H9 (cell line): ENCODE data around the gene KLF17. TPM values are rescaled to one million over a fixed set of nuclear protein-coding genes. Genes with fewer than 3 reads are reported as not detected.

Experiments
- DNase-seq: peaks from one replicate; pipeline ENCODE4 v3.0.0-alpha.2; 2017
- H2AFZ ChIP-seq: one replicate; pipeline ENCODE4 v1.6.1; 2013; ENCODE audit warnings: mild to moderate bottlenecking, low read length, control low read depth, moderate library complexity
- H2AK5ac ChIP-seq: 2 replicates; pipeline ENCODE4 v1.6.1; 2013; ENCODE audit warnings: low read length, control low read depth, mixed read lengths; ENCODE audit not compliant: insufficient read length
- H2BK120ac ChIP-seq: one replicate; pipeline ENCODE4 v1.6.1; 2013; ENCODE audit warnings: low read depth, mild to moderate bottlenecking, low read length, control low read depth, inconsistent platforms; ENCODE audit not compliant: poor library complexity, severe bottlenecking
- H2BK12ac ChIP-seq: 2 replicates; pipeline ENCODE4 v1.6.1; 2013; ENCODE audit warnings: low read length, control low read depth, mixed read lengths, low read depth; ENCODE audit not compliant: insufficient read length
- H2BK15ac ChIP-seq: 2 replicates; pipeline ENCODE4 v1.6.1; 2013; ENCODE audit warnings: low read depth, low read length, control low read depth
- H2BK20ac ChIP-seq: one replicate; pipeline ENCODE4 v1.6.1; 2013; ENCODE audit warnings: low read depth, mild to moderate bottlenecking, low read length, control low read depth, inconsistent platforms; ENCODE audit not compliant: poor library complexity, severe bottlenecking
- H2BK5ac ChIP-seq: 2 replicates; pipeline ENCODE4 v1.6.1; 2013; ENCODE audit warnings: low read length, control low read depth, mixed read lengths; ENCODE audit not compliant: insufficient read length
- H3K14ac ChIP-seq: 2 replicates; pipeline ENCODE4 v1.6.1; 2013; ENCODE audit warnings: low read length, control low read depth; ENCODE audit not compliant: insufficient read depth
- H3K18ac ChIP-seq: 2 replicates; pipeline ENCODE4 v1.6.1; 2013; ENCODE audit warnings: low read depth, mild to moderate bottlenecking, mixed read lengths, low read length, control low read depth; ENCODE audit not compliant: insufficient read length
- H3K23ac ChIP-seq: 2 replicates; pipeline ENCODE4 v1.6.1; 2013; ENCODE audit warnings: low read length, control low read depth, mixed read lengths, low read depth; ENCODE audit not compliant: insufficient read length
- H3K23me2 ChIP-seq: 2 replicates; pipeline ENCODE4 v1.6.1; 2013; ENCODE audit warnings: low read depth, mild to moderate bottlenecking, mixed read lengths, low read length, control low read depth; ENCODE audit not compliant: insufficient read length, poor library complexity, severe bottlenecking
- H3K27ac ChIP-seq: 2 replicates; pipeline ENCODE4 v1.5.1; 2013; ENCODE audit warnings: low read length, control low read depth, mixed read lengths, low read depth; ENCODE audit not compliant: insufficient read length
- H3K27me3 ChIP-seq: 2 replicates; pipeline ENCODE4 v1.6.1; 2013; ENCODE audit warnings: low read length, control low read depth, inconsistent platforms; ENCODE audit not compliant: insufficient read depth
- H3K4ac ChIP-seq: 2 replicates; pipeline ENCODE4 v1.6.1; 2013; ENCODE audit warnings: low read depth, mild to moderate bottlenecking, control low read depth, inconsistent platforms, low read length, moderate library complexity
- H3K4me1 ChIP-seq: 2 replicates; pipeline ENCODE4 v1.6.1; 2013; ENCODE audit warnings: low read length, control low read depth, inconsistent platforms; ENCODE audit not compliant: insufficient read depth
- H3K4me2 ChIP-seq: 2 replicates; pipeline ENCODE4 v1.6.1; 2013; ENCODE audit warnings: low read length, control low read depth, mixed read lengths; ENCODE audit not compliant: insufficient read length, insufficient read depth
- H3K56ac ChIP-seq: 2 replicates; pipeline ENCODE4 v1.6.1; 2013; ENCODE audit warnings: low read depth, mild to moderate bottlenecking, mixed read lengths, low read length, control low read depth; ENCODE audit not compliant: insufficient read length
- H3K79me1 ChIP-seq: 2 replicates; pipeline ENCODE4 v1.6.1; 2013; ENCODE audit warnings: low read depth, mild to moderate bottlenecking, moderate library complexity, low read length, control low read depth, inconsistent platforms; ENCODE audit not compliant: insufficient read depth, poor library complexity, severe bottlenecking
- H3K79me2 ChIP-seq: 2 replicates; pipeline ENCODE4 v1.6.1; 2013; ENCODE audit warnings: low read length, control low read depth, inconsistent platforms; ENCODE audit not compliant: insufficient read depth
- H3K9ac ChIP-seq: 2 replicates; pipeline ENCODE4 v1.6.1; 2013; ENCODE audit warnings: low read length, control low read depth, mixed read lengths; ENCODE audit not compliant: insufficient read length; ENCODE audit errors: extremely low read depth
- H3K9me3 ChIP-seq: one replicate; pipeline ENCODE4 v1.6.1; 2013; ENCODE audit warnings: low read depth, low read length, inconsistent platforms; ENCODE audit not compliant: control insufficient read depth
- H3T11ph ChIP-seq: one replicate; pipeline ENCODE4 v1.6.1; 2013; ENCODE audit warnings: mild to moderate bottlenecking, low read length, control low read depth, inconsistent platforms
- H4K20me1 ChIP-seq: one replicate; pipeline ENCODE4 v1.6.1; 2013; ENCODE audit not compliant: control insufficient read depth, insufficient read length, insufficient read depth
- H4K5ac ChIP-seq: 2 replicates; pipeline ENCODE4 v1.6.1; 2013; ENCODE audit warnings: low read depth, mild to moderate bottlenecking, mixed read lengths, low read length, control low read depth; ENCODE audit not compliant: insufficient read length
- H4K8ac ChIP-seq: replicated peaks from 2 replicates; pipeline ENCODE4 v1.6.1; 2013; ENCODE audit warnings: low read length, control low read depth, mixed read lengths, low read depth; ENCODE audit not compliant: insufficient read length
- H4K91ac ChIP-seq: 2 replicates; pipeline ENCODE4 v1.6.1; 2013; ENCODE audit warnings: low read depth, mild to moderate bottlenecking, moderate library complexity, mixed read lengths, low read length, control low read depth; ENCODE audit not compliant: insufficient read length
- H3K27ac Mint-ChIP-seq, 3 experiments: 2 replicates in 2 of 3; 3 replicates in 1 of 3; pipeline ENCODE4 v1.8.0; 2020 to 2021; ENCODE audit warnings: mixed read lengths in 3 of 3, mild to moderate bottlenecking in 1 of 3, moderate library complexity in 1 of 3
- H3K27me3 Mint-ChIP-seq: 2 replicates; pipeline ENCODE4 v1.8.0; 2021; ENCODE audit warnings: low read depth, mild to moderate bottlenecking, moderate library complexity, mixed read lengths
- H3K36me3 Mint-ChIP-seq, 3 experiments: 2 replicates in 2 of 3; 3 replicates in 1 of 3; pipeline ENCODE4 v1.8.0; 2020 to 2021; ENCODE audit warnings: low read depth in 3 of 3, mixed read lengths in 3 of 3; ENCODE audit not compliant: insufficient read depth in 1 of 3
- H3K4me1 Mint-ChIP-seq, 2 experiments: 2 replicates each; pipeline ENCODE4 v1.8.0; 2020; ENCODE audit warnings: mixed read lengths in 2 of 2
- H3K4me3 Mint-ChIP-seq, 2 experiments: 2 replicates in 1 of 2; 3 replicates in 1 of 2; pipeline ENCODE4 v1.8.0; 2020 to 2021; ENCODE audit warnings: mild to moderate bottlenecking in 2 of 2, mixed read lengths in 2 of 2, moderate library complexity in 1 of 2
- H3K9me3 Mint-ChIP-seq, 2 experiments: 2 replicates in 1 of 2; 3 replicates in 1 of 2; pipeline ENCODE4 v1.8.0; 2020; ENCODE audit warnings: mild to moderate bottlenecking in 2 of 2, mixed read lengths in 2 of 2, moderate library complexity in 1 of 2
- CTCF ChIP-seq: fragments of 200-600 bp; sonication (generic); conservative IDR thresholded peaks from 3 replicates; pipeline ENCODE4 v1.8.0; 2021; ENCODE audit warnings: antibody characterized with exemption, mild to moderate bottlenecking
- WGBS: extraction: QIAGEN DNeasy Blood & Tissue Kit; methylation state at CpG from one replicate; pipeline ENCODE4 v1.1.7; 2013; ENCODE audit warnings: missing lambda C conversion rate, low lambda C conversion rate, mixed read lengths; ENCODE audit not compliant: insufficient read length; ENCODE audit errors: extremely low coverage; 5-methylcytosine and 5-hydroxymethylcytosine counted together
- total RNA-seq: library from RNA; stranded (reverse); gene quantifications from 2 replicates; pipeline ENCODE4 v1.2.1, GENCODE V29; 2021

KLF17 gene
- total RNA-seq, 1 experiment from 2014 or later = 0.09 TPM

GRCh38 chr1:44105810-44106209, 12.8 kb upstream of the KLF17 start:
- no peak overlapping the region for H3K4me3 Mint-ChIP-seq
- no peaks in the 10 kb centered on the region for H3K9me3 Mint-ChIP-seq
- H3K4me1 Mint-ChIP-seq = peaks cover 15 to 17% of the 10 kb centered on the region in 2 experiments
- Histone ChIP-seq H3K4ac (no peak overlapping the region), H3K27ac (no peak overlapping the region), H2AFZ (no peak overlapping the region), H2BK20ac (no peak overlapping the region), H3K23ac (no peak overlapping the region), H2BK15ac (no peak overlapping the region), H3K9ac (no peak overlapping the region), H3K23me2 (peaks cover 4% of the 10 kb centered on the region), H3K9me3 (no peaks in the 10 kb centered on the region), H2BK12ac (no peak overlapping the region), H3T11ph (no peak overlapping the region), H3K18ac (no peak overlapping the region), H2AK5ac (no peak overlapping the region), H4K20me1 (no peaks in the 10 kb centered on the region), H3K79me2 (no peaks in the 10 kb centered on the region), H4K91ac (no peak overlapping the region), H4K8ac (no peak overlapping the region), H4K5ac (no peak overlapping the region), H3K4me2 (no peak overlapping the region), H3K27me3 (no peaks in the 10 kb centered on the region), H3K4me1 (no peaks in the 10 kb centered on the region), H3K56ac (no peak overlapping the region), H2BK120ac (no peak overlapping the region), H3K79me1 (no peaks in the 10 kb centered on the region), H3K14ac (no peak overlapping the region), H2BK5ac (no peak overlapping the region)
- no peak for DNase-seq
- WGBS = no CpG with 5 or more reads among the region's 3 CpGs
- peaks cover 12% of the 10 kb centered on the region for H3K27me3 Mint-ChIP-seq
- no peak overlapping the region; a peak in 1 of 7 replicates for H3K27ac Mint-ChIP-seq
- no peaks in the 10 kb centered on the region for H3K36me3 Mint-ChIP-seq
- no peak for TF ChIP-seq CTCF
